Calu3 (cell line): Measurements from ENCODE around the gene PAEP. TPM values are rescaled to one million over a fixed set of nuclear protein-coding genes. Genes with fewer than 3 reads are reported as not detected.

Experiments
- BruUV-seq: library from RNA; stranded (reverse); fragments of 400-500 nt; replicated peaks from 2 replicates; lab custom pipeline; 2021; lab: Mats Ljungman, UMichigan
- CTCF ChIA-PET: fragments of 300-600 bp; sonication (Branson Sonifier 250); formaldehyde crosslinking; loops from one replicate; lab custom pipeline; 2022; ENCODE audit warnings: antibody characterized with exemption; lab: Charles Lee
- DNase-seq: peaks from one replicate; pipeline ENCODE4 v3.0.0; 2022
- H3K27ac Mint-ChIP-seq: one replicate; pipeline ENCODE4 v1.8.0; 2022; ENCODE audit warnings: mixed read lengths; ENCODE audit not compliant: unreplicated experiment
- H3K27me3 Mint-ChIP-seq: one replicate; pipeline ENCODE4 v1.8.0; 2022; ENCODE audit warnings: mixed read lengths; ENCODE audit not compliant: unreplicated experiment
- H3K36me3 Mint-ChIP-seq: one replicate; pipeline ENCODE4 v1.8.0; 2022; ENCODE audit warnings: mild to moderate bottlenecking, moderate library complexity, mixed read lengths; ENCODE audit not compliant: insufficient read depth, unreplicated experiment
- H3K4me1 Mint-ChIP-seq: one replicate; pipeline ENCODE4 v1.8.0; 2022; ENCODE audit warnings: mild to moderate bottlenecking, low read depth, mixed read lengths; ENCODE audit not compliant: unreplicated experiment
- H3K4me3 Mint-ChIP-seq: one replicate; pipeline ENCODE4 v1.8.0; 2022; ENCODE audit warnings: mild to moderate bottlenecking, low read depth, moderate library complexity, mixed read lengths; ENCODE audit not compliant: unreplicated experiment
- H3K9me3 Mint-ChIP-seq: one replicate; pipeline ENCODE4 v1.8.0; 2022; ENCODE audit warnings: low read depth, mixed read lengths; ENCODE audit not compliant: unreplicated experiment
- CTCF ChIP-seq: fragments of 200-600 bp; IDR thresholded peaks from one replicate; pipeline ENCODE4 v1.8.0; 2022; ENCODE audit warnings: antibody characterized with exemption; ENCODE audit not compliant: unreplicated experiment
- intact Hi-C: fragments of 100-400 bp; cut with micrococcal nuclease; formaldehyde crosslinking; loops from one replicate; pipeline ENCODE4 v1.10.0; 2022; ENCODE audit not compliant: unreplicated experiment
- total RNA-seq: library from RNA; stranded (reverse); gene quantifications from 2 replicates; pipeline ENCODE4 v1.2.3, GENCODE V29; 2022

Gene PAEP
- total RNA-seq, 1 experiment from 2014 or later = 0.45 TPM

- H3K9me3 Mint-ChIP-seq = no peaks in the 10 kb centered on the region
- TF ChIP-seq CTCF = no peak
- no peak overlapping the region for H3K27ac Mint-ChIP-seq
- no TSS peak for BruUV-seq
- DNase-seq = no peak
- no peak overlapping the region for H3K4me3 Mint-ChIP-seq
- peaks cover 67% of the 10 kb centered on the region for H3K27me3 Mint-ChIP-seq
- H3K4me1 Mint-ChIP-seq = no peaks in the 10 kb centered on the region
- H3K36me3 Mint-ChIP-seq = no peaks in the 10 kb centered on the region
- intact Hi-C loops = no loop called here
- CTCF ChIA-PET = no interaction called here
These were observed 49.8 kb downstream of the PAEP start for GRCh38 chr9:135611142-135611874.

GRCh38 chr9:135611875-135612209, 50.3 kb downstream of the PAEP start:
- H3K9me3 Mint-ChIP-seq = no peaks in the 10 kb centered on the region
- H3K27me3 Mint-ChIP-seq = peaks cover 73% of the 10 kb centered on the region
- no peak for TF ChIP-seq CTCF
- no TSS peak for BruUV-seq
- no peak overlapping the region for H3K4me3 Mint-ChIP-seq
- no peak for DNase-seq
- no peaks in the 10 kb centered on the region for H3K4me1 Mint-ChIP-seq
- no peak overlapping the region for H3K27ac Mint-ChIP-seq
- no peaks in the 10 kb centered on the region for H3K36me3 Mint-ChIP-seq
- intact Hi-C loops = no loop called here
- CTCF ChIA-PET = no interaction called here

GRCh38 chr9:135612437-135612836, 50.9 kb downstream of the PAEP start:
- no peaks in the 10 kb centered on the region for H3K9me3 Mint-ChIP-seq
- no TSS peak for BruUV-seq

More at GRCh38 chr9:135612437-135612836, 50.9 kb downstream of the PAEP start:
- no peak for DNase-seq
- no peak overlapping the region for H3K27ac Mint-ChIP-seq
- H3K36me3 Mint-ChIP-seq = no peaks in the 10 kb centered on the region
- CTCF ChIA-PET = interaction anchor here (0.9 kb wide), 1 partner anchor 9 kb away, joined by 3 read pairs; no protein-coding TSS in a partner anchor
- H3K27me3 Mint-ChIP-seq = peaks cover 79% of the 10 kb centered on the region
- no peak for TF ChIP-seq CTCF
- intact Hi-C loops = no loop called here
- H3K4me3 Mint-ChIP-seq = no peak overlapping the region
- H3K4me1 Mint-ChIP-seq = no peaks in the 10 kb centered on the region
